Gastroesophageal sphincter (tissue), 3 donors: Measurements from ENCODE around the gene THOP1.

Experiments
- CTCF ChIP-seq, 4 experiments: fragments of 200-600 bp in 2 of 4; fragments of 450-650 bp in 2 of 4; sonication (generic) in 1 of 4; IDR thresholded peaks; one replicate each; pipeline ENCODE4 v1.5.1; 2017 to 2019; ENCODE audit warnings: antibody characterized with exemption in 4 of 4, mild to moderate bottlenecking in 2 of 4, moderate library complexity in 2 of 4
- EP300 ChIP-seq: sonication (generic); formaldehyde crosslinking; IDR thresholded peaks from one replicate; pipeline ENCODE4 v1.6.1; 2017; ENCODE audit warnings: antibody characterized with exemption, mild to moderate bottlenecking
- POLR2A ChIP-seq, 2 donors: fragments of 450-650 bp; IDR thresholded peaks; one replicate each; pipeline ENCODE4 v1.6.1; 2017; ENCODE audit warnings: antibody characterized with exemption in 2 of 2, mild to moderate bottlenecking in 2 of 2, moderate library complexity in 1 of 2

- TF ChIP-seq CTCF (IDR thresholded peaks at IDR 0.05) = no peak
- no peak for TF ChIP-seq EP300
- no peak for TF ChIP-seq POLR2A (IDR thresholded peaks at IDR 0.05)
Observed at GRCh38 chr19:2863816-2864215, 78.5 kb downstream of the THOP1 start.
